H9 (cell line): Measurements from ENCODE around the gene TMEM41A. TPM values are rescaled to one million over a fixed set of nuclear protein-coding genes. Genes with fewer than 3 reads are reported as not detected.

Experiments used
- DNase-seq: peaks from one replicate; pipeline ENCODE4 v3.0.0-alpha.2; 2017
- H2AFZ ChIP-seq: one replicate; pipeline ENCODE4 v1.6.1; 2013; ENCODE audit warnings: mild to moderate bottlenecking, low read length, control low read depth, moderate library complexity
- H2AK5ac ChIP-seq: 2 replicates; pipeline ENCODE4 v1.6.1; 2013; ENCODE audit warnings: low read length, control low read depth, mixed read lengths; ENCODE audit not compliant: insufficient read length
- H2BK120ac ChIP-seq: one replicate; pipeline ENCODE4 v1.6.1; 2013; ENCODE audit warnings: low read depth, mild to moderate bottlenecking, low read length, control low read depth, inconsistent platforms; ENCODE audit not compliant: poor library complexity, severe bottlenecking
- H2BK12ac ChIP-seq: 2 replicates; pipeline ENCODE4 v1.6.1; 2013; ENCODE audit warnings: low read length, control low read depth, mixed read lengths, low read depth; ENCODE audit not compliant: insufficient read length
- H2BK15ac ChIP-seq: 2 replicates; pipeline ENCODE4 v1.6.1; 2013; ENCODE audit warnings: low read depth, low read length, control low read depth
- H2BK20ac ChIP-seq: one replicate; pipeline ENCODE4 v1.6.1; 2013; ENCODE audit warnings: low read depth, mild to moderate bottlenecking, low read length, control low read depth, inconsistent platforms; ENCODE audit not compliant: poor library complexity, severe bottlenecking
- H2BK5ac ChIP-seq: 2 replicates; pipeline ENCODE4 v1.6.1; 2013; ENCODE audit warnings: low read length, control low read depth, mixed read lengths; ENCODE audit not compliant: insufficient read length
- H3K14ac ChIP-seq: 2 replicates; pipeline ENCODE4 v1.6.1; 2013; ENCODE audit warnings: low read length, control low read depth; ENCODE audit not compliant: insufficient read depth
- H3K18ac ChIP-seq: 2 replicates; pipeline ENCODE4 v1.6.1; 2013; ENCODE audit warnings: low read depth, mild to moderate bottlenecking, mixed read lengths, low read length, control low read depth; ENCODE audit not compliant: insufficient read length
- H3K23ac ChIP-seq: 2 replicates; pipeline ENCODE4 v1.6.1; 2013; ENCODE audit warnings: low read length, control low read depth, mixed read lengths, low read depth; ENCODE audit not compliant: insufficient read length
- H3K23me2 ChIP-seq: 2 replicates; pipeline ENCODE4 v1.6.1; 2013; ENCODE audit warnings: low read depth, mild to moderate bottlenecking, mixed read lengths, low read length, control low read depth; ENCODE audit not compliant: insufficient read length, poor library complexity, severe bottlenecking
- H3K27ac ChIP-seq: 2 replicates; pipeline ENCODE4 v1.5.1; 2013; ENCODE audit warnings: low read length, control low read depth, mixed read lengths, low read depth; ENCODE audit not compliant: insufficient read length
- H3K27me3 ChIP-seq: 2 replicates; pipeline ENCODE4 v1.6.1; 2013; ENCODE audit warnings: low read length, control low read depth, inconsistent platforms; ENCODE audit not compliant: insufficient read depth
- H3K4ac ChIP-seq: 2 replicates; pipeline ENCODE4 v1.6.1; 2013; ENCODE audit warnings: low read depth, mild to moderate bottlenecking, control low read depth, inconsistent platforms, low read length, moderate library complexity
- H3K4me1 ChIP-seq: 2 replicates; pipeline ENCODE4 v1.6.1; 2013; ENCODE audit warnings: low read length, control low read depth, inconsistent platforms; ENCODE audit not compliant: insufficient read depth
- H3K4me2 ChIP-seq: 2 replicates; pipeline ENCODE4 v1.6.1; 2013; ENCODE audit warnings: low read length, control low read depth, mixed read lengths; ENCODE audit not compliant: insufficient read length, insufficient read depth
- H3K56ac ChIP-seq: 2 replicates; pipeline ENCODE4 v1.6.1; 2013; ENCODE audit warnings: low read depth, mild to moderate bottlenecking, mixed read lengths, low read length, control low read depth; ENCODE audit not compliant: insufficient read length
- H3K79me1 ChIP-seq: 2 replicates; pipeline ENCODE4 v1.6.1; 2013; ENCODE audit warnings: low read depth, mild to moderate bottlenecking, moderate library complexity, low read length, control low read depth, inconsistent platforms; ENCODE audit not compliant: insufficient read depth, poor library complexity, severe bottlenecking
- H3K79me2 ChIP-seq: 2 replicates; pipeline ENCODE4 v1.6.1; 2013; ENCODE audit warnings: low read length, control low read depth, inconsistent platforms; ENCODE audit not compliant: insufficient read depth
- H3K9ac ChIP-seq: 2 replicates; pipeline ENCODE4 v1.6.1; 2013; ENCODE audit warnings: low read length, control low read depth, mixed read lengths; ENCODE audit not compliant: insufficient read length; ENCODE audit errors: extremely low read depth
- H3K9me3 ChIP-seq: one replicate; pipeline ENCODE4 v1.6.1; 2013; ENCODE audit warnings: low read depth, low read length, inconsistent platforms; ENCODE audit not compliant: control insufficient read depth
- H3T11ph ChIP-seq: one replicate; pipeline ENCODE4 v1.6.1; 2013; ENCODE audit warnings: mild to moderate bottlenecking, low read length, control low read depth, inconsistent platforms
- H4K20me1 ChIP-seq: one replicate; pipeline ENCODE4 v1.6.1; 2013; ENCODE audit not compliant: control insufficient read depth, insufficient read length, insufficient read depth
- H4K5ac ChIP-seq: 2 replicates; pipeline ENCODE4 v1.6.1; 2013; ENCODE audit warnings: low read depth, mild to moderate bottlenecking, mixed read lengths, low read length, control low read depth; ENCODE audit not compliant: insufficient read length
- H4K8ac ChIP-seq: replicated peaks from 2 replicates; pipeline ENCODE4 v1.6.1; 2013; ENCODE audit warnings: low read length, control low read depth, mixed read lengths, low read depth; ENCODE audit not compliant: insufficient read length
- H4K91ac ChIP-seq: 2 replicates; pipeline ENCODE4 v1.6.1; 2013; ENCODE audit warnings: low read depth, mild to moderate bottlenecking, moderate library complexity, mixed read lengths, low read length, control low read depth; ENCODE audit not compliant: insufficient read length
- H3K27ac Mint-ChIP-seq, 3 experiments: 2 replicates in 2 of 3; 3 replicates in 1 of 3; pipeline ENCODE4 v1.8.0; 2020 to 2021; ENCODE audit warnings: mixed read lengths in 3 of 3, mild to moderate bottlenecking in 1 of 3, moderate library complexity in 1 of 3
- H3K27me3 Mint-ChIP-seq: 2 replicates; pipeline ENCODE4 v1.8.0; 2021; ENCODE audit warnings: low read depth, mild to moderate bottlenecking, moderate library complexity, mixed read lengths
- H3K36me3 Mint-ChIP-seq, 3 experiments: 2 replicates in 2 of 3; 3 replicates in 1 of 3; pipeline ENCODE4 v1.8.0; 2020 to 2021; ENCODE audit warnings: low read depth in 3 of 3, mixed read lengths in 3 of 3; ENCODE audit not compliant: insufficient read depth in 1 of 3
- H3K4me1 Mint-ChIP-seq, 2 experiments: 2 replicates each; pipeline ENCODE4 v1.8.0; 2020; ENCODE audit warnings: mixed read lengths in 2 of 2
- H3K4me3 Mint-ChIP-seq, 2 experiments: 2 replicates in 1 of 2; 3 replicates in 1 of 2; pipeline ENCODE4 v1.8.0; 2020 to 2021; ENCODE audit warnings: mild to moderate bottlenecking in 2 of 2, mixed read lengths in 2 of 2, moderate library complexity in 1 of 2
- H3K9me3 Mint-ChIP-seq, 2 experiments: 2 replicates in 1 of 2; 3 replicates in 1 of 2; pipeline ENCODE4 v1.8.0; 2020; ENCODE audit warnings: mild to moderate bottlenecking in 2 of 2, mixed read lengths in 2 of 2, moderate library complexity in 1 of 2
- WGBS: extraction: QIAGEN DNeasy Blood & Tissue Kit; methylation state at CpG from one replicate; pipeline ENCODE4 v1.1.7; 2013; ENCODE audit warnings: missing lambda C conversion rate, low lambda C conversion rate, mixed read lengths; ENCODE audit not compliant: insufficient read length; ENCODE audit errors: extremely low coverage; 5-methylcytosine and 5-hydroxymethylcytosine counted together
- total RNA-seq: library from RNA; stranded (reverse); gene quantifications from 2 replicates; pipeline ENCODE4 v1.2.1, GENCODE V29; 2021
- TF ChIP-seq, protein P1 (sequence below): fragments of 200-600 bp; sonication (generic); conservative IDR thresholded peaks from 3 replicates; pipeline ENCODE4 v1.8.0; 2021; ENCODE audit warnings: antibody characterized with exemption, mild to moderate bottlenecking

TMEM41A gene
- total RNA-seq, 1 experiment from 2014 or later = 23.9 TPM

DNA sequence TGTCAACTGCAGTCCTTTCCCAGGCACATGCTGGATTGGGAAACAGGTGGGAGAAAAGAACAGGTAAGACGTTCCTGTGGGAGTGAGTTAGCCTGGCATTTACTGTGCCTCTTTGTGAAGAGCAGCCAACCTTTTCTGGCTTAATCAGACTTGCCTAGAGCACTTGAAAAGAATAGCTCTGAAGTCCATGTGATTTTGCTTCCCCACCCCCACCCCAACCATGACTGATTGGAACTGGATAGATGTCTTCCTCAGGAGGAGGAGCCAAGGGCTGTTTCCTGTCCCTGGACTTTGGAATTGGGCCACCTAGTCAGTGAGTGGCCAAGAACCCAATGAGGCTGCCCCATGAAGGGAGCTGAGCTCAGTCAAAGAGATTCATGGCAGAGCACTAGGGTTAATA, 4.7 kb upstream of the TMEM41A start:
- Histone ChIP-seq H3K56ac (no peak overlapping the region), H3K27me3 (no peaks in the 10 kb centered on the region), H2BK12ac (no peak overlapping the region), H2AK5ac (no peak overlapping the region), H4K5ac (no peak overlapping the region), H4K20me1 (no peaks in the 10 kb centered on the region), H3K4me2 (no peak overlapping the region), H3K18ac (no peak overlapping the region), H3K79me2 (no peaks in the 10 kb centered on the region), H2BK20ac (no peak overlapping the region), H3K9me3 (no peaks in the 10 kb centered on the region), H2BK120ac (no peak overlapping the region), H4K91ac (no peak overlapping the region), H2BK5ac (no peak overlapping the region), H3K23me2 (peaks cover under 1% of the 10 kb centered on the region), H2BK15ac (no peak overlapping the region), H3K9ac (no peak overlapping the region), H2AFZ (no peak overlapping the region), H3K4me1 (peaks cover 2% of the 10 kb centered on the region; the same call in 1 of the 2 replicates), H3K79me1 (no peaks in the 10 kb centered on the region), H3K4ac (no peak overlapping the region), H3K27ac (no peak overlapping the region), H3T11ph (no peak overlapping the region), H4K8ac (no peak overlapping the region), H3K14ac (no peak overlapping the region), H3K23ac (no peak overlapping the region)
- WGBS = no CpG with 5 or more reads among the region's 1 CpG
- H3K9me3 Mint-ChIP-seq = no peaks in the 10 kb centered on the region
- TF ChIP-seq, protein P1, sequence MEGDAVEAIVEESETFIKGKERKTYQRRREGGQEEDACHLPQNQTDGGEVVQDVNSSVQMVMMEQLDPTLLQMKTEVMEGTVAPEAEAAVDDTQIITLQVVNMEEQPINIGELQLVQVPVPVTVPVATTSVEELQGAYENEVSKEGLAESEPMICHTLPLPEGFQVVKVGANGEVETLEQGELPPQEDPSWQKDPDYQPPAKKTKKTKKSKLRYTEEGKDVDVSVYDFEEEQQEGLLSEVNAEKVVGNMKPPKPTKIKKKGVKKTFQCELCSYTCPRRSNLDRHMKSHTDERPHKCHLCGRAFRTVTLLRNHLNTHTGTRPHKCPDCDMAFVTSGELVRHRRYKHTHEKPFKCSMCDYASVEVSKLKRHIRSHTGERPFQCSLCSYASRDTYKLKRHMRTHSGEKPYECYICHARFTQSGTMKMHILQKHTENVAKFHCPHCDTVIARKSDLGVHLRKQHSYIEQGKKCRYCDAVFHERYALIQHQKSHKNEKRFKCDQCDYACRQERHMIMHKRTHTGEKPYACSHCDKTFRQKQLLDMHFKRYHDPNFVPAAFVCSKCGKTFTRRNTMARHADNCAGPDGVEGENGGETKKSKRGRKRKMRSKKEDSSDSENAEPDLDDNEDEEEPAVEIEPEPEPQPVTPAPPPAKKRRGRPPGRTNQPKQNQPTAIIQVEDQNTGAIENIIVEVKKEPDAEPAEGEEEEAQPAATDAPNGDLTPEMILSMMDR = no peak
- H3K4me1 Mint-ChIP-seq = peaks cover 5% of the 10 kb centered on the region in 2 experiments
- H3K36me3 Mint-ChIP-seq = no peaks in the 10 kb centered on the region; a peak in 1 of 7 replicates
- no peak overlapping the region for H3K4me3 Mint-ChIP-seq
- no peak overlapping the region; a peak in 1 of 7 replicates for H3K27ac Mint-ChIP-seq
- H3K27me3 Mint-ChIP-seq = peaks cover 7% of the 10 kb centered on the region
- DNase-seq = no peak
